ENCODE data around the gene ARHGAP10.

The ARHGAP10 gene

DNA sequence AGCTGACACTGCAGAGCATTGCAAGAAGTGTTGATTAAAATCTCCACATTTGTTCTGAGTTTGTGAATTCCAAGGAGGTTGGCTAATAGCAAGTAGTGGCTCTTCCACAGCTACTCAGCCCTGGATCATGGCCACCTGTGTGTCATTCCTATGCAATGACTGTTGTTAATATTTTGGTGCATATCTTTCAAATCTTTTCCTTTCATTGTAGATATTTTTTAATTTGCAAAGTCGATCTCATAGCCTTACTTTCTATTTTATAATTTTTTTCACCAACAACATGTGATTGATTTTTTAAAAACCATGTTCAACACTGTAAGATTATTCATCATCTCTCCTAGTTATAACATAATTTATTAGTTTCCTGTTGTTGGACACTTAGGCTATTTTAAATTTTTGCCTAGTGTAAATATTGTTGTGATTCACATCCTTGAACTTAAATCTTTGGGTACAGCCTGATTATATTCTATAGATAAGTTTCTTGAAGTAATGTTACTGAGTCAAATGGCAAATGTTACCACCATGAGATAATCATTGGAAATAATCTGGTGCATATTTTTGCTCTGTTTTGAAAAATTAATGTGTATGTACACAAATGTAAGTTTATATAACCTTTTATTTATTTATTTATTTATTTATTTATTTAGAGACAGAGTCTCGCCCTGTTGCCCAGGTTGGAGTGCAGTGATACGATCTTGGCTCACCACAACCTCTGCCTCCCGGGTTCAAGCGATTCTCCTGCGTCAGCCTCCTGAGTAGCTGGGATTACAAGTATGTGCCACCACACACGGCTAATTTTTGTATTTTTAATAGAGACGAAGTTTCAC is 17.1 kb upstream of the ARHGAP10 start:
- Mint-ChIP-seq H3K4me1 (peaks cover 9% of the 10 kb centered on the region), H3K27ac (no peak overlapping the region), H3K36me3 (ENCODE audit: low read depth) (no peaks in the 10 kb centered on the region), H3K4me3 (no peak overlapping the region), H3K27me3 (ENCODE audit: low read depth, poor library complexity) (peaks cover 4% of the 10 kb centered on the region), H3K9me3 (no peaks in the 10 kb centered on the region)
- no peak for DNase-seq
- no peak for TF ChIP-seq CTCF (IDR thresholded peaks at IDR 0.05)

DNA sequence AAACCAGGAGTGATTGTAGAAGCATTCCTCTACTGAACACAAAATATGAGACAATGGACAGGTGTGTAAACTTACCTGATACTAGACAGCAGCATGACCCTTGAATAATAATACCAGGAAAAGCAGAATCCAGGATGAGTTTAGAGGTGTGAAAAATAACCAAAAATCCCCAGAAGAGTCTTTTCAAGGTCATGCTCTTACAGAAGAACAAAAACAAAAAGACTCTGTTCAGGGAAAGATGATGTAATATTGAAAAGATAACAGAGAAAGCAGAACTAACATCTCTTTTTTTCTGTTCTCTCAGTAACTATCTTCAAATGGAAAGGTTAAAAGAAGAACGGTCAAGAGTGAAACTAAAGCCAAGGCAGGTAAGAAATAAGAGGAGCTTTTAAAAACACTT is 14.0 kb upstream of the ARHGAP10 start:
- no peak overlapping the region for H3K27ac Mint-ChIP-seq
- no peaks in the 10 kb centered on the region for H3K36me3 Mint-ChIP-seq (ENCODE audit: low read depth)
- no peak for DNase-seq
- no peak for TF ChIP-seq CTCF (IDR thresholded peaks at IDR 0.05)
- H3K4me1 Mint-ChIP-seq, result peaks cover 11% of the 10 kb centered on the region
- no peaks in the 10 kb centered on the region for H3K9me3 Mint-ChIP-seq
- no peak overlapping the region for H3K4me3 Mint-ChIP-seq
- H3K27me3 Mint-ChIP-seq (ENCODE audit: low read depth, poor library complexity), result peaks cover 4% of the 10 kb centered on the region

DNA sequence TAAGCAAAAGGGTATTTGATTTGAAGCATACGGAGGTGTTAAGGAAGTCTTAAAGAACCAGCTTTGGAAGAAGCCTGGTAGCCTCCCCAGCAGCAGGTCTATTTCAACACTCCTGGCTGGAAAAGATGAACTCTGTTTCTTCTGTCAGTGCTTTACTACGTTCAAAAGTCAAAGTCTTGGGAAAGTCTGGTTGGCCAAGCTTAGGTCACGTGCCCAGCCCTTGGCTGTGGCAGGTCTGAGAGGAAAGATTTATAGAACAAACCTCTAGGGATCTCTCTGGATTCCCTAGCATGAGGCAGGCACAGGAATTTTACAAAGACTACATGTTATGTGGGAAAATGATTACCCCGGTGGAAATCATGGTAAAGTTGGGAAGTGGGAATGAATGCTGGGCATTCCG is 8.6 kb upstream of the ARHGAP10 start:
- DNase-seq, result peak; percentile 29
- no peaks in the 10 kb centered on the region for H3K9me3 Mint-ChIP-seq
- no peak for TF ChIP-seq CTCF (IDR thresholded peaks at IDR 0.05)
- H3K4me1 Mint-ChIP-seq, result peaks cover 19% of the 10 kb centered on the region
- no peaks in the 10 kb centered on the region for H3K36me3 Mint-ChIP-seq (ENCODE audit: low read depth)
- H3K27me3 Mint-ChIP-seq (ENCODE audit: low read depth, poor library complexity), result peaks cover 18% of the 10 kb centered on the region
- no peak overlapping the region for H3K4me3 Mint-ChIP-seq
- H3K27ac Mint-ChIP-seq, result peak overlapping the region; percentile 55

- Mint-ChIP-seq H3K27ac (no peak overlapping the region), H3K9me3 (no peaks in the 10 kb centered on the region), H3K27me3 (ENCODE audit: low read depth, poor library complexity) (peaks cover 19% of the 10 kb centered on the region), H3K4me3 (peak overlapping the region; percentile 14), H3K4me1 (peaks cover 26% of the 10 kb centered on the region), H3K36me3 (ENCODE audit: low read depth) (no peaks in the 10 kb centered on the region)
- no peak for DNase-seq
- no peak for TF ChIP-seq CTCF (IDR thresholded peaks at IDR 0.05)
These were observed 7.3 kb upstream of the ARHGAP10 start for GRCh38 chr4:147724468-147725201.

DNA sequence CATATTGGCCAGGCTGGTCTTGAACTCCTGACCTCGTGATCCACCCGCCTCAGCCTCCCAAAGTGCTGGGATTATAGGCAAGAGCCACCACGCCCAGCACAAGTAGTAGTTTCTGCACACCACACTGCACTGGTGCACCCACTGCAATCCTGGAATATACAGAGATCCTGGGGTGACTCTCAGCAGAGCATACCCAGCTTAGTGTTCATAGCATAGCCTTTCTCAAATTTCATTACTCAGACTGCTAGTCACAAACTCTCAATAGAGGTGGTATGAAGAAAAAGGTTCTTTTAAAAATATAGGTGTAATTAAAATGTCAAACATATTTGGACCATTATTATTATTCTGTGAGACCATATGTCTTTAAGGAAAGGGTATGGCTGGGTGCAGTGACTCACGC is 6.2 kb upstream of the ARHGAP10 start:
- no peak overlapping the region for H3K4me3 Mint-ChIP-seq
- peaks cover 19% of the 10 kb centered on the region for H3K27me3 Mint-ChIP-seq (ENCODE audit: low read depth, poor library complexity)
- H3K36me3 Mint-ChIP-seq (ENCODE audit: low read depth), result no peaks in the 10 kb centered on the region
- H3K4me1 Mint-ChIP-seq, result peaks cover 36% of the 10 kb centered on the region
- H3K9me3 Mint-ChIP-seq, result no peaks in the 10 kb centered on the region
- no peak for TF ChIP-seq CTCF (IDR thresholded peaks at IDR 0.05)
- H3K27ac Mint-ChIP-seq, result no peak overlapping the region
- no peak for DNase-seq

Measured in nephron progenitor cell (in vitro differentiated cells).